ENCODE measurements around the gene GFM1.
"Not testable (repeated sequence)": the region's sequence is repeated elsewhere in the genome, so short reads cannot be mapped to it uniquely, and the experiment has no call there.

The GFM1 gene

GRCh38 chr3:158678687-158679086 lies 34.4 kb downstream of the GFM1 start:
- no peak for DNase-seq (ENCODE audit: low read depth)

- no peak for DNase-seq (ENCODE audit: low read depth)
Measured at GRCh38 chr3:158679547-158680000, 35.2 kb downstream of the GFM1 start.

GRCh38 chr3:158680861-158681260 lies 36.5 kb downstream of the GFM1 start:
- no peak for DNase-seq (ENCODE audit: low read depth)

- no peak for DNase-seq (ENCODE audit: low read depth)
Measured at GRCh38 chr3:158683230-158683962, 39.1 kb downstream of the GFM1 start.

- no peak for DNase-seq (ENCODE audit: low read depth)
Measured at GRCh38 chr3:158685159-158685558, 40.8 kb downstream of the GFM1 start.

- not testable (repeated sequence) for DNase-seq (ENCODE audit: low read depth)
Measured at GRCh38 chr3:158693866-158694456, 49.6 kb downstream of the GFM1 start.

GRCh38 chr3:158696618-158697017 lies 52.3 kb downstream of the GFM1 start:
- DNase-seq (ENCODE audit: low read depth) = no peak

GRCh38 chr3:158700559-158700958 lies 56.2 kb downstream of the GFM1 start:
- no peak for DNase-seq (ENCODE audit: low read depth)

- no peak for DNase-seq (ENCODE audit: low read depth)
Measured at GRCh38 chr3:158701420-158702065, 57.2 kb downstream of the GFM1 start.

- no peak for DNase-seq (ENCODE audit: low read depth)
Measured at GRCh38 chr3:158702815-158703481, 58.6 kb downstream of the GFM1 start.

- DNase-seq (ENCODE audit: low read depth) = no peak
Measured at GRCh38 chr3:158703566-158703965, 59.2 kb downstream of the GFM1 start.

GRCh38 chr3:158709666-158710083 lies 65.3 kb downstream of the GFM1 start:
- DNase-seq (ENCODE audit: low read depth) = no peak

- DNase-seq (ENCODE audit: low read depth) = no peak
Measured at GRCh38 chr3:158710601-158711000, 66.3 kb downstream of the GFM1 start.

GRCh38 chr3:158711886-158712285 lies 67.6 kb downstream of the GFM1 start:
- DNase-seq (ENCODE audit: low read depth) = no peak

- no peak for DNase-seq (ENCODE audit: low read depth)
Measured at GRCh38 chr3:158712443-158712842, 68.1 kb downstream of the GFM1 start.

GRCh38 chr3:158713094-158713499 lies 68.8 kb downstream of the GFM1 start:
- no peak for DNase-seq (ENCODE audit: low read depth)

- DNase-seq (ENCODE audit: low read depth) = no peak
Measured at GRCh38 chr3:158717576-158717975, 73.2 kb downstream of the GFM1 start.

GRCh38 chr3:158718490-158719170 lies 74.3 kb downstream of the GFM1 start:
- no peak for DNase-seq (ENCODE audit: low read depth)

- DNase-seq (ENCODE audit: low read depth) = no peak
Measured at GRCh38 chr3:158722108-158722507, 77.8 kb downstream of the GFM1 start.

- no peak for DNase-seq (ENCODE audit: low read depth)
Measured at GRCh38 chr3:158723991-158724390, 79.7 kb downstream of the GFM1 start.

- no peak for DNase-seq (ENCODE audit: low read depth)
Measured at GRCh38 chr3:158725348-158726011, 81.2 kb downstream of the GFM1 start.
